Lower lobe of right lung (tissue), 2 donors: ENCODE data around the gene TSFM. TPM values are rescaled to one million over a fixed set of nuclear protein-coding genes. Genes with fewer than 3 reads are reported as not detected.
"Not testable (repeated sequence)": the region's sequence is repeated elsewhere in the genome, so short reads cannot be mapped to it uniquely, and the experiment has no call there.

Source experiments
- ATAC-seq, 2 donors: fragments of 200-7000 bp; cut with Tn5 transposase; one replicate each; pipeline ENCODE4 v1.9.1; 2020 to 2022; ENCODE audit warnings: mild to moderate bottlenecking in 2 of 2, moderate library complexity in 2 of 2
- DNase-seq: peaks from one replicate; pipeline ENCODE4 v3.0.0-alpha.2; 2020
- H3K27ac ChIP-seq: fragments of 200-600 bp; one replicate; pipeline ENCODE4 v1.8.0; 2022
- H3K27me3 ChIP-seq: fragments of 200-600 bp; one replicate; pipeline ENCODE4 v1.8.0; 2022; ENCODE audit warnings: low read depth
- H3K36me3 ChIP-seq: fragments of 200-600 bp; one replicate; pipeline ENCODE4 v1.8.0; 2022; ENCODE audit warnings: mild to moderate bottlenecking
- H3K4me1 ChIP-seq: fragments of 200-600 bp; one replicate; pipeline ENCODE4 v1.8.0; 2022
- H3K4me3 ChIP-seq: fragments of 200-600 bp; one replicate; pipeline ENCODE4 v1.8.0; 2022; ENCODE audit warnings: mild to moderate bottlenecking
- H3K9me3 ChIP-seq: fragments of 200-600 bp; one replicate; pipeline ENCODE4 v1.8.0; 2022
- CTCF ChIP-seq: fragments of 200-600 bp; IDR thresholded peaks from one replicate; pipeline ENCODE4 v1.8.0; 2022; ENCODE audit warnings: antibody characterized with exemption, mild to moderate bottlenecking
- intact Hi-C: fragments of 100-400 bp; cut with DNase I; formaldehyde crosslinking; loops from one replicate; pipeline ENCODE4 v1.11.0; 2022
- total RNA-seq: library from RNA; stranded (reverse); fragmentation: NEBNext Ultra II Directional; extraction: Animal tissue kit (Norgen Biotek cat#: 25700); gene quantifications from one replicate; pipeline ENCODE4 v1.2.1, GENCODE V29; 2021
- donor health status: DM: no; HTN: yes; CAD: no; lungs with severe emphysema.

TSFM gene
- total RNA-seq, 1 donor from 2014 or later: 22.6 TPM

DNA sequence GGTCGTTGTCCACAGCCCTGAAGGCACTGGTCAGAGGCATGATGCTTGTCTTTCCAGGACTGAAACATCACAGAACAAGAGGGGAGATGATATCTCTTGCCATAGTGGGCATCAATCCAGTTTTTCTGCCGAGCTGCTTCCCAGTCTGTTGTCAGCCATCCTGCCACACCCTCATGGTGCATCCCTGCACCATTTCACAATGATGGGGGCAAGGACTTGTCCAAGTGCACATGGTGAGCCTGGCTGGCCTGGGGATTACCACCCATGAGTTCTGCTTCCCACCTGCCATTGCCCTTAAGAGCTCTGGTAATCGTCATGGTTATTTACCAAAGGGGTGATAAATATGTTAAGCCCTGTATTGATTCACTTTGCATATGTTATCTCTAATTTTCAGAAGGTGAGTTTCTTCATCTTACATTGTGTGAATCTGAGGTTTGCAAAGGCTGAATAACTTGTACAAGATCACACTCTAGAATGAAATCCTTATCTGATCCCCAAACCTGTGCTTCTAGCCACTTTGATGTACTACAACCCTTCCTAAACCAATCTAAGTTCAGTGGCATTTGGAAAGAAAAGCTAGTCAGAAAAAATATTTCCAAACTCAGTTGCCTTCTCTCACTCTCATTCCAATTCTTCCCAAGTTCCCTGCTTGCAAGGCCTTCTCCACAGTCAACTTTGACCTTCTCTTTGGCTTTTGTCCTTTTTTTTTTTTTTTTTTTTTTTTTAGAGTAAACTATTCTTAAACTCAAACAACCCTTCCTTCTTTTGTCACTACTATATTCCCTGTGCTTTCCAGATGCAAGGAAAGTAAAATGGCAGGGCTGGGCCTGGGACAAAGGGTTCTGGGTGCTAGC lies 33.6 kb downstream of the TSFM start:
- ATAC-seq (no peak), DNase-seq (no peak)
- intact Hi-C loops: no loop called here
- Histone ChIP-seq H3K27ac (peak overlapping the region; percentile 75), H3K27me3 (no peaks in the 10 kb centered on the region), H3K4me3 (no peak overlapping the region), H3K4me1 (peaks cover 44% of the 10 kb centered on the region), H3K36me3 (peaks cover 59% of the 10 kb centered on the region), H3K9me3 (no peaks in the 10 kb centered on the region)
- no peak for TF ChIP-seq CTCF

- no peaks in the 10 kb centered on the region for H3K9me3 ChIP-seq
- H3K36me3 ChIP-seq: peaks cover 59% of the 10 kb centered on the region
- H3K27ac ChIP-seq: peak overlapping the region; percentile 75
- H3K27me3 ChIP-seq: no peaks in the 10 kb centered on the region
- peaks cover 48% of the 10 kb centered on the region for H3K4me1 ChIP-seq
- DNase-seq (peak; percentile 75), ATAC-seq (peak; percentile 77 to 85)
- TF ChIP-seq CTCF: no peak
- H3K4me3 ChIP-seq: no peak overlapping the region
- intact Hi-C loops: no loop called here
These were observed 34.2 kb downstream of the TSFM start for GRCh38 chr12:57816855-57817151.

DNA sequence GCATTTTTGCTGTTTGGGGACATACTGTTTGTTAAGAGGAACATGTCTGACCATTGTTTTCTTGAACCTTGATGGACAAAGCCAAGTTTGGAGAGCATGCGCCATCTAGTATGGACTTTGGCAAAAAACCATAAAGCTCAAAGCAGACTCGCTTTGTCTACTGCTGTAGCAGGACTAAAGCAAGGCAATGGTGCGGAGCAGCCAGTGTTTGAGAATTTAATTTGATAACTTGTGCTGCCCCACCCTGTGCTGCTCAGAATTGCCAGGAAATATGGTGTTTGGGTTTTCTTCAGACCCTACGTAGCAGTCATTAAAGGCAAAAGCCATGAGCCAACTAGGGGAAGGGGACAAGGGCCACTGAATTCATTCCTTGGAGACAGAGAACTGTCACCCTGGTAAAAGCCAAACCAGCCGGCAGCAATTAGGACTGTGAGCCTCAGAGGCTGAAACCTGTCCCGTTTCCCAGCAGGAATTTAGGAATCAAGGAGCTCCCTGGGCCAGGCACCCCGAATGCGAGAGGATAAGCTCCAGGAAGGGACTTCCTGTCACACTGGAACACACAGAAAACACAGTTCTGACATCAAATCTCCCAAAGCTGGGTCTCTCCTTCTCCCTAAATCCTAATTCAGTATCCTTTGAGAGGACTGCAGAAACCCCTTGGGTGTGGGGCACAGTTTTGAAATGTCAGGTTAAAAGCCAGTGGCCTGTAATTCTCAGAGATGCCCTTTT lies 34.8 kb downstream of the TSFM start:
- no peak for TF ChIP-seq CTCF
- intact Hi-C loops: no loop called here
- Histone ChIP-seq H3K4me3 (no peak overlapping the region), H3K4me1 (peaks cover 54% of the 10 kb centered on the region), H3K36me3 (peaks cover 59% of the 10 kb centered on the region), H3K27me3 (no peaks in the 10 kb centered on the region), H3K27ac (peak overlapping the region; percentile 75), H3K9me3 (no peaks in the 10 kb centered on the region)
- no peak for ATAC-seq
- no peak for DNase-seq

GRCh38 chr12:57817990-57818331 lies 35.4 kb downstream of the TSFM start:
- H3K27me3 ChIP-seq, H3K9me3 ChIP-seq, intact Hi-C loops, ATAC-seq, DNase-seq, H3K4me3 ChIP-seq: not testable (repeated sequence)
- H3K27ac ChIP-seq: peak overlapping the region; percentile 75
- H3K4me1 ChIP-seq: peaks cover 59% of the 10 kb centered on the region
- H3K36me3 ChIP-seq: peaks cover 59% of the 10 kb centered on the region

DNA sequence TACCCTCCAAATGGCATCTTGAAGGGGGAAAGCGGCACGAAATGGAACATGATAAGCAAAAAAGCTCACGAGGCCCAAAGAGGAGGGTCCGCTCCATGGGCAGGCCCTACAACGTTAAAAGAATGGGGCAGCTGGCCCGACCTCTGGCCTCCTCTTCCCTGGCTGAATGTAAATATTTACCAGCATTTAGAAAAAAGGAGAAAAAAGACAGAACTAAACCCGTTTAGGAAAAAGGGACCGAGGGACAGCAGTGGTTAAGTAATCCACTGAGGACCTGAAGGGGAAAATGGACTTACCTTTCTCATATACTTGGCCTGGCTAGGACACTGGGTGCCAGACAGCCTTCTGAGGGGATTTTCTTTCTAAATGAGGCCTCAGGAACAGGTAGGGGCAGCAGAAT lies 37.5 kb downstream of the TSFM start:
- peak overlapping the region; percentile 4 for H3K27ac ChIP-seq
- H3K4me1 ChIP-seq: peaks cover 60% of the 10 kb centered on the region
- not testable (repeated sequence) for ATAC-seq

GRCh38 chr12:57821015-57821414 lies 38.4 kb downstream of the TSFM start:
- Histone ChIP-seq H3K4me1 (peaks cover 51% of the 10 kb centered on the region), H3K36me3 (peaks cover 82% of the 10 kb centered on the region), H3K27ac (peak overlapping the region; percentile 63)
- ATAC-seq, DNase-seq, intact Hi-C loops, H3K27me3 ChIP-seq, H3K4me3 ChIP-seq, H3K9me3 ChIP-seq: not testable (repeated sequence)

More for the DNA sequence above, 37.5 kb downstream of the TSFM start:
- H3K9me3 ChIP-seq, H3K27me3 ChIP-seq, H3K4me3 ChIP-seq, intact Hi-C loops, DNase-seq: not testable (repeated sequence)
- peaks cover 73% of the 10 kb centered on the region for H3K36me3 ChIP-seq
